NOMO-1 treated with dmso at 0.1 percent for 144 hours (cell line): Measurements from ENCODE around the gene TSPAN33.
"Not testable (repeated sequence)": the region's sequence is repeated elsewhere in the genome, so short reads cannot be mapped to it uniquely, and the experiment has no call there.

Experiments used
- DNase-seq: peaks from one replicate; lab custom pipeline; 2025; ENCODE audit not compliant: unreplicated experiment; lab: John Stamatoyannopoulos, UW

TSPAN33 gene

GRCh38 chr7:129144095-129144833, at the start of gene TSPAN33:
Gene TSPAN33, plus strand, starts transcription at chr7:129144707. Its CDS starts 274 bp downstream, at chr7:129144981.
- DNase-seq: no peak

DNA sequence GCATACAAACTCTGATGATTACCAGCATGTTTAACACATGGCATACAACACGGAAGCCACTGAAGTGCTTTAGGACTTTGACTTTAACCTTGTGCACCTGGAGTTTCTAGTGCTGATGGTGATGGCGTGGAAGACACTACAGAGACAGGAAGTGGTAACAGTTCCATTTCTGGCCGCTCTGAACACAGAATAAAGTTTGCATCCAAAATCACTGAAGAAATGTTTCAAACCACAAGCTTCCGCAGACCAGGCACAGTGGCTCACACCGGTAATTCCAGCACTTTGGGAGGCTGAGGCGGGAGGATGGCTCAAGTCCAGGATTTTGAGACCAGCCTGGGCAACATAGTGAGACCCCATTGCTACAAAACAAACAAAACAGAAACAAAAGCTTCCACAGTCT, 49.2 kb upstream of the TSPAN33 start:
- no peak for DNase-seq

DNA sequence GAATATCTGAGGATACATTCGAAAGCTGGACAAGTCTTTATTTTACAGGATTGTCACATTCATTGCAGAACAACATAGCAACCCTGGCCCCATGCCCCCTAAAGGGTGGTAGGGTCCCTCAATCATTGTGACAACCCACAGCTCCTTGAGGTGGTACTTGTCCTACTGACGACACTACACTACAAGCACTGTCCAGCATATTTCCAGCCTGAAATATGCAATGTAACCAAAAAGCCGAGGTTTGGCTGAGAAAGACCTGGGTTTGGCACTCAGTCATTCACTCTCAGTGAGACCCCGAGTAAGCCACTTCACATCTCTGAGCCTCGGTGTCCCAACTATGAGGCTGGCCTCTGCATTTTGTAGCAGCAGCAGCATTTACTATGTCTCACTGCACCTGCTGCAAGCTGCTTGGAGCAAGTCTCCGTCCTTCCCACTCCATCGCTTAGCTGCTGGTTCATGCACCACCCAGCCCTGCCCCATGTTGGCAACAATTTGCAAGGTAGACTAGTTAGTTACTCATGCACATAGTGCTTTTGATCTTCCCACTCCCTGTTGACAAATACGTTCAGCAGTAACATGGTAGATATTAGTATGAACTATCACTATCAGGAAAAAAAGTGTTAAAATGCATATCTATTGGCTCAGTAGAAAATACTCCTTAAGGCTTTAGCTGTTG, 46.0 kb upstream of the TSPAN33 start:
- no peak for DNase-seq

GRCh38 chr7:129100827-129101166, 43.7 kb upstream of the TSPAN33 start:
- no peak for DNase-seq

DNA sequence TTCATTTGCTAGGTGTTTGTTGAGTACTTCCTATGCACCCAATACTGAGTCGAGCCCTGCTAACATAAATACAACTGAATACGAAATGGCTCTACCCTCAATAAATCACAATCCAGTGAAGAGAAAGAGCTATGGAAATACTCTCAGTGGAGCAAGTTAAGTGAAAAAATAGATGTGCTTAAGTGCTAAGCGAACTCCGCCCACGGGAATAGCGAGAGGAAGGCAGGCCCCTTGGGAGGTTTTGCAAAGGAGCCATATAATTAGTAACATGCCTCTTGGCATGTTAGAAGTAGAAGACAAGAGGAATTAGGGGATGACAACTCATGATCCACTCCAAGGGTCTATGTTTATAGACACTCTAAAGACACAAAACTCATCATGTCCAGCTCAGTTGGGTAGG, 42.8 kb upstream of the TSPAN33 start:
- DNase-seq: no peak

GRCh38 chr7:129103561-129104324, 40.8 kb upstream of the TSPAN33 start:
- DNase-seq: no peak

- DNase-seq: no peak
Observed at GRCh38 chr7:129108581-129108980, 35.9 kb upstream of the TSPAN33 start.

- DNase-seq: no peak
Observed at GRCh38 chr7:129110258-129110981, 34.1 kb upstream of the TSPAN33 start.

- no peak for DNase-seq
Observed at GRCh38 chr7:129110982-129111376, 33.5 kb upstream of the TSPAN33 start.

DNA sequence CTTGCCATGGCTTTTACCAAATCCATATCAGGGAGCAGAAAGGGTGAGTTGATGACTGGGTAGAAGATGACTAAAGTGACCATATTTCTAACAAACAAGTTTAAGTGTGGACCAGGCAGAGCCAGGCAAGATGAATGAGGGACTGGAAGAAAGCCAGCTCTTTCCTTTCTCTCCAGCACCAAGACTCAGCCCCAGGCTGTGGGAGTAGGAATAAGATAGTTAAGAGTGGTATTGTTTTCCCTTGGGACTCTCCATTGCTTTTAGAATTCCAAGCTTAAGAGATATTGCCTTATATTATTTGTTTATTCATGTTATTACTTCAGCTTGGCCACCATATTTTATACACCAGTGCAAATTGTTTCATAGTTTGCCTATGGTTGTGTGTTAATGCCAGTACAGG, 28.8 kb upstream of the TSPAN33 start:
- DNase-seq: no peak

DNA sequence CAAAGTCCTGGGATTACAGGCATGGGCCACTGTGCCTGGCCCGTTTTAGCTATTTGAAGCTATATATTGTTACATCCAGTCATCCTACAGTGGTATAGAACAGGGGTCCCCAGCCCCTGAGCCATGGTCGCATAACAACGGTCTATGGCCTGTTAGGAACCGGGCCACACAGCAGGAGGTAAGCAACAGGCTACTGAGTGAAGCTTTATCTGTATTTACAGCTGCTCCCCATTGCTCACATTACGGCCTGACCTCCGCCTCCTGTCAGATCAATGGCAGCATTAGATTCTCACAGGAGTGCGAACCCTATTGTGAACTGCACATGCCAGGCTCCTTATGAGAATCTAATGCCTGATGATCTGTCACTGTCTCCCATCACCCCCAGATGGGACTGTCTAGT, 26.3 kb upstream of the TSPAN33 start:
- no peak for DNase-seq

DNA sequence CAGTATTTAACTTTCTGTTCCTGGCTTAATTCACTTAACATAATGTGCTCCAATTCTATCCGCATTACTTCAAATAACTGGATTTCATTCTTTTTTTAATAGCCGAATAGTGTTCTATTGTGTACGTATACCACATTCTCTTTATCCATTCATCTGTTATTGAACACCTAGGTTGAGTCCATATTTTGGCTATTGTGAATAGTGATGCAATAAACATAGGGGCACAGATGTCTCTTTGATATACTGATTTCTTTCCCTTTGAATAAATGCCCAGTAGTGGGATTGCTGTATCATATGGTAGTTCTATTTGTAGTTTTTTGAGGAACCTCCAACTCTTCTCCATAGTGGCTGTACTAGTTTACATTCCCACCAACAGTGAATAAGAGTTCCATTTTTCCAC, 25.5 kb upstream of the TSPAN33 start:
- no peak for DNase-seq

GRCh38 chr7:129121501-129122077, 22.9 kb upstream of the TSPAN33 start:
- DNase-seq: not testable (repeated sequence)

DNA sequence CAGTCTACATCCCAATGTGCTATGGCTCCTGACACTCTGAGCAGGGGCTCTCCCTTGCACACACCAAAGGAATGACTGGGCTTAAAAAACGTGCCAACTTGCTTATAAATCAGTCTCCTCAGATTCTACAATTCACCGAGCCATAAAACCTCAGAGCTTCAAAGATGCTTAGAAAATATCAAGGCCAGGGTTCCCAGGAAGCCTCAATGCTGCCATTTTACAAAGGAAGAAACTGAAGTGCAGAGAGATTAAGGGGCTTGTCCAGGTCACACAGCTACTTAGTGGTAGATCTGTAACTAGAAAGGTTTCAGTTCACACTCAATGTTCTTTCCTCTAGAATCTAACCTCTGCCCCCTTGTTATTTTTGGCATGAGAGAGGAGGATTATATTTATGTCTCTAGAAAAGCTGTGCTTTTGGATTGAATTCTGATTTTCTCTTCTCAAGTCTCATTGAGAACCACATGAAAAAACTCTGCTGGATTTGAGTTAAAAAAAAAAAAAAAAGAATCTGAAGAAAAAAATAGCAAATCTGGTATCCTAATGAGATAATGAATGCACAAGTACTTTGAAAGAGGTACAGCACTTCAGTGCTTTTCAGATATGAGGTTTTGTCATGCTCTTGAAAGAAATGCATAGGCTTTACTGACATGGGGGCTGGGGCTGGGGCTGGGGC, 22.3 kb upstream of the TSPAN33 start:
- DNase-seq: no peak

- DNase-seq: peak; percentile 38
Observed at GRCh38 chr7:129122751-129123509, 21.6 kb upstream of the TSPAN33 start.

- no peak for DNase-seq
Observed at GRCh38 chr7:129123510-129123857, 21.0 kb upstream of the TSPAN33 start.

- DNase-seq: no peak
Observed at GRCh38 chr7:129126314-129126713, 18.2 kb upstream of the TSPAN33 start.

- DNase-seq: no peak
Observed at GRCh38 chr7:129127154-129127553, 17.4 kb upstream of the TSPAN33 start.

DNA sequence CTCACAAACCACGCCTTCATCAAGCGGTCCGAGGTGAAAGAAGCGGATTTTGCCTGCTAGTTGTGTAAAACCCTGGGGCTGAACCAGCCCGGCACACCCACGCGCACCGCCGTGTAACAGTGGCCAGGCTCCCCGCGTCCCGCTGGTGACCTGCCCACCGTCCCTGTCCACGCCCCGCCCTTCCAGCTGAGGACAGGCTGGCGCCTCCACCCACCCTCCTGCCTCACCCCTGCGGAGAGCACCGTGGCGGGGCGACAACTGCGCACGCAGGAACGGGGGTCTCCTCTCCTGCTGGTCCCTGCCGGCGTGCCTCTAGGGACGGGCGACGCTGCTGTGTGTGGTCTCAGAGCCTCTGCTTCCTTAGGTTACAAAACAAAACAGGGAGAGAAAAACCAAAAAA, 16.9 kb upstream of the TSPAN33 start:
- DNase-seq: no peak
